Osteoblast (primary cell): ENCODE measurements around the gene NPTN. TPM values are rescaled to one million over a fixed set of nuclear protein-coding genes. Genes with fewer than 3 reads are reported as not detected.
"Not testable (repeated sequence)": the region's sequence is repeated elsewhere in the genome, so short reads cannot be mapped to it uniquely, and the experiment has no call there.

Source experiments
- DNase-seq: peaks from one replicate; pipeline ENCODE4 v3.0.0; 2011; ENCODE audit warnings: low spot score, mixed read lengths; ENCODE audit not compliant: insufficient read length; ENCODE audit errors: missing footprints
- H2AFZ ChIP-seq: 2 replicates; pipeline ENCODE4 v1.6.0; 2011; ENCODE audit warnings: mild to moderate bottlenecking, low read length
- H3K27ac ChIP-seq: 2 replicates; pipeline ENCODE4 v1.5.1; 2011; ENCODE audit warnings: mild to moderate bottlenecking, low read depth, low read length, moderate library complexity
- H3K27me3 ChIP-seq: 2 replicates; pipeline ENCODE4 v1.6.0; 2012; ENCODE audit warnings: mild to moderate bottlenecking, control low read depth, inconsistent platforms, low read length, moderate library complexity; ENCODE audit not compliant: insufficient read depth
- H3K36me3 ChIP-seq: 2 replicates; pipeline ENCODE4 v1.5.1; 2011; ENCODE audit warnings: mild to moderate bottlenecking, low read length, control low read depth, moderate library complexity; ENCODE audit not compliant: insufficient read depth
- H3K4me1 ChIP-seq: 2 replicates; pipeline ENCODE4 v1.5.1; 2011; ENCODE audit warnings: mild to moderate bottlenecking, low read length, control low read depth, moderate library complexity; ENCODE audit not compliant: insufficient read depth
- H3K4me2 ChIP-seq: 2 replicates; pipeline ENCODE4 v1.6.0; 2011; ENCODE audit warnings: mild to moderate bottlenecking, low read length; ENCODE audit not compliant: insufficient read depth
- H3K4me3 ChIP-seq: fragments of 200-600 bp; sonication (generic); 3 replicates; pipeline ENCODE4 v1.5.1; 2012; ENCODE audit warnings: mild to moderate bottlenecking, low read length, inconsistent platforms; ENCODE audit not compliant: insufficient read depth
- H3K79me2 ChIP-seq: 2 replicates; pipeline ENCODE4 v1.6.0; 2012; ENCODE audit warnings: mild to moderate bottlenecking, low read length, control low read depth, inconsistent platforms; ENCODE audit not compliant: insufficient read depth
- H3K9me3 ChIP-seq: 2 replicates; pipeline ENCODE4 v1.5.1; 2011; ENCODE audit warnings: low read depth, low read length, control low read depth
- H4K20me1 ChIP-seq: 2 replicates; pipeline ENCODE4 v1.6.0; 2012; ENCODE audit warnings: mild to moderate bottlenecking, low read length, control low read depth; ENCODE audit not compliant: insufficient read depth
- total RNA-seq: library from RNA; depleted of rRNA; stranded (reverse); fragments of >200 nt; gene quantifications from 2 replicates; pipeline ENCODE4 v1.2.3, GENCODE V29; 2012
- TF ChIP-seq, protein P1 (sequence below): IDR thresholded peaks from 2 replicates; pipeline ENCODE4 v1.5.1; 2011; ENCODE audit warnings: mild to moderate bottlenecking, low read depth, low read length, moderate library complexity; ENCODE audit errors: extremely low read depth

Gene NPTN
- total RNA-seq, 1 donor: 130 TPM

DNA sequence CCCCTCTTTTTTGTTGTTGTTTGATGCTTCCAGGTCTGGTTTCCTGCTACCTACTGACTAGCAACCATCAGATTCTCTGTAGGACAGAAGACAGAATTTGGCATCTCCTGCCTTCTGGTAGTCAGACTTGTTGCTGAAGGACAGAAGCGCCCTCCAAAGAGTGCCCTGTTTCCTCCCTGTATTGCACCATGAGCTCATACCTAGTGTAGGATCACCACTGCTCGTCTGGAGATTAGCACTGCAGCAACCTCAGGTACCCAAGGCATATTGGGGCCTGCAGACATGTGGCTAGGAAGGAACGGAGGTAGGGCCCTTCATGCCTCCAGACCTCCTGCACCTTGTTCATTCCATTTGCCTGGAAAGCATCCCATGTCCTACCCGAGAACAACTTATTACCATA is 78.1 kb downstream of the NPTN start:
- no peaks in the 10 kb centered on the region for H3K79me2 ChIP-seq
- H3K27me3 ChIP-seq: no peaks in the 10 kb centered on the region
- no peak overlapping the region for H2AFZ ChIP-seq
- TF ChIP-seq, protein P1, sequence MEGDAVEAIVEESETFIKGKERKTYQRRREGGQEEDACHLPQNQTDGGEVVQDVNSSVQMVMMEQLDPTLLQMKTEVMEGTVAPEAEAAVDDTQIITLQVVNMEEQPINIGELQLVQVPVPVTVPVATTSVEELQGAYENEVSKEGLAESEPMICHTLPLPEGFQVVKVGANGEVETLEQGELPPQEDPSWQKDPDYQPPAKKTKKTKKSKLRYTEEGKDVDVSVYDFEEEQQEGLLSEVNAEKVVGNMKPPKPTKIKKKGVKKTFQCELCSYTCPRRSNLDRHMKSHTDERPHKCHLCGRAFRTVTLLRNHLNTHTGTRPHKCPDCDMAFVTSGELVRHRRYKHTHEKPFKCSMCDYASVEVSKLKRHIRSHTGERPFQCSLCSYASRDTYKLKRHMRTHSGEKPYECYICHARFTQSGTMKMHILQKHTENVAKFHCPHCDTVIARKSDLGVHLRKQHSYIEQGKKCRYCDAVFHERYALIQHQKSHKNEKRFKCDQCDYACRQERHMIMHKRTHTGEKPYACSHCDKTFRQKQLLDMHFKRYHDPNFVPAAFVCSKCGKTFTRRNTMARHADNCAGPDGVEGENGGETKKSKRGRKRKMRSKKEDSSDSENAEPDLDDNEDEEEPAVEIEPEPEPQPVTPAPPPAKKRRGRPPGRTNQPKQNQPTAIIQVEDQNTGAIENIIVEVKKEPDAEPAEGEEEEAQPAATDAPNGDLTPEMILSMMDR: no peak
- no peak overlapping the region for H3K4me2 ChIP-seq
- no peaks in the 10 kb centered on the region for H3K4me1 ChIP-seq
- H3K36me3 ChIP-seq: peaks cover 43% of the 10 kb centered on the region
- no peak overlapping the region for H3K27ac ChIP-seq
- DNase-seq: no peak
- H3K4me3 ChIP-seq: no peak overlapping the region
- no peaks in the 10 kb centered on the region for H3K9me3 ChIP-seq
- H4K20me1 ChIP-seq: peaks cover 7% of the 10 kb centered on the region

DNA sequence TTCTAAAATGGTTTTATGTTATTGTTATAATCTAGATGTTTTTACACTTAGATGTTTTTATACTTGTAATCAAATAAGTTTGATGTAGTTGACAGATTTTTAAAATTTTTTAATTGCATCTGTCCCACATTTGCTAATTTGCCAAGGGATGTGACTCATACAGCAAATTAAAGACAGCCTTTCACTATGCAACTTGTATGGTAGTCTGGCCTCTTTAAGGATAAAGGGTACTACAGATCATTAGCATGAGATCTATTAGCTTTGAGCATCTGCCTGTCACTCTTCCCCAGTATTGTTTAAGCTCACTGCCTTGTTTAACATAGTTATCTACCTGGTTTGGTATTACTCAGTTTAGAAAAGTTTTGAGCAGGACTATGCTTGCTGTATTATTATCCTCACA is 83.0 kb downstream of the NPTN start:
- no peaks in the 10 kb centered on the region for H4K20me1 ChIP-seq
- TF ChIP-seq, protein P1: no peak
- H3K79me2 ChIP-seq: no peaks in the 10 kb centered on the region
- H3K9me3 ChIP-seq: no peaks in the 10 kb centered on the region
- H3K27me3 ChIP-seq: no peaks in the 10 kb centered on the region
- no peak overlapping the region for H2AFZ ChIP-seq
- no peaks in the 10 kb centered on the region for H3K4me1 ChIP-seq
- H3K27ac ChIP-seq: no peak overlapping the region
- H3K4me3 ChIP-seq: no peak overlapping the region
- no peak overlapping the region for H3K4me2 ChIP-seq
- no peak for DNase-seq
- peaks cover 5% of the 10 kb centered on the region for H3K36me3 ChIP-seq

DNA sequence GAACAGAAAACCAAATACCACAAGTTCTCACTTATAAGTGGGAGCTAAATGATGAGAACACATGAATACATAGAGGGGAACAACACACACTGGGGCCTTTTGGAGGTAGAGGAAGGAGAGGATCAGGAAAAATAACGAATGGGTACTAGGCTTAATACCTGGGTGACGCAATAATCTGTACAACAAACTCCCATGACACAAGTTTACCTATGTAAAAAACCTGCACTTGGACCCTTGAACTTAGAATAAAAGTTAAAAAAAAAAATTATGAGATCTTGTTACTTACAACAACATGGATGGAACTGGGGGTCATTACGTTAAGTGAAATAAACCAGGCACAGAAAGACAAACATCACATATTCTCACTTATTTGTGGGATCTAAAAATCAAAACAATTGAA is 84.3 kb downstream of the NPTN start:
- H3K27ac ChIP-seq, H2AFZ ChIP-seq, H4K20me1 ChIP-seq, H3K4me2 ChIP-seq, H3K79me2 ChIP-seq, H3K36me3 ChIP-seq, H3K9me3 ChIP-seq, DNase-seq, H3K4me3 ChIP-seq, H3K27me3 ChIP-seq, H3K4me1 ChIP-seq: not testable (repeated sequence)

DNA sequence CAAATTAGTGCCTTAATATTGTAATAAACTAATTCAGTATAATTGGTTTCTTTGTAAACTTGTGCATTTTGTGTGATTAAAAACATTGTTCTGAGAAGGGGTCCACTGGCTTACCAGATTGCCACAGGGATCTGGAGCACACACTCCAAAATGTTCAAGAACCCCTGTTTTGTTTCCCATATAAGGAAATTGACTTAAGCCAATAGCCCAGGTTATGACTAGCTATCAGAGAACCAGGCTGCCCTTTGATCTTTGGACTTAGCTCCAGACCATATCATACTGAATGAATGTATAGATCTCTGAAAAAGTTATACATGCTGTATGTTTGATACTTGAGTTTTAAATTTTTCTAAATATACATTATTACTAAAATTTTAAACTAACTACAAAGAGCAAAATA is 91.7 kb downstream of the NPTN start:
- no peaks in the 10 kb centered on the region for H3K4me1 ChIP-seq
- TF ChIP-seq, protein P1: no peak
- no peaks in the 10 kb centered on the region for H3K36me3 ChIP-seq
- H2AFZ ChIP-seq: no peak overlapping the region
- no peak overlapping the region for H3K4me3 ChIP-seq
- no peaks in the 10 kb centered on the region for H4K20me1 ChIP-seq
- H3K4me2 ChIP-seq: no peak overlapping the region
- DNase-seq: no peak
- H3K27ac ChIP-seq: no peak overlapping the region
- H3K79me2 ChIP-seq: no peaks in the 10 kb centered on the region
- H3K9me3 ChIP-seq: no peaks in the 10 kb centered on the region
- H3K27me3 ChIP-seq: no peaks in the 10 kb centered on the region
